Calu3 (cell line): Measurements from ENCODE around the gene ERMAP. TPM values are rescaled to one million over a fixed set of nuclear protein-coding genes. Genes with fewer than 3 reads are reported as not detected.
"Not testable (repeated sequence)": the region's sequence is repeated elsewhere in the genome, so short reads cannot be mapped to it uniquely, and the experiment has no call there.

ENCODE experiments used
- BruUV-seq: library from RNA; stranded (reverse); fragments of 400-500 nt; replicated peaks from 2 replicates; lab custom pipeline; 2021; lab: Mats Ljungman, UMichigan
- CTCF ChIA-PET: fragments of 300-600 bp; sonication (Branson Sonifier 250); formaldehyde crosslinking; loops from one replicate; lab custom pipeline; 2022; ENCODE audit warnings: antibody characterized with exemption; lab: Charles Lee
- DNase-seq: peaks from one replicate; pipeline ENCODE4 v3.0.0; 2022
- H3K27ac Mint-ChIP-seq: one replicate; pipeline ENCODE4 v1.8.0; 2022; ENCODE audit warnings: mixed read lengths; ENCODE audit not compliant: unreplicated experiment
- H3K27me3 Mint-ChIP-seq: one replicate; pipeline ENCODE4 v1.8.0; 2022; ENCODE audit warnings: mixed read lengths; ENCODE audit not compliant: unreplicated experiment
- H3K36me3 Mint-ChIP-seq: one replicate; pipeline ENCODE4 v1.8.0; 2022; ENCODE audit warnings: mild to moderate bottlenecking, moderate library complexity, mixed read lengths; ENCODE audit not compliant: insufficient read depth, unreplicated experiment
- H3K4me1 Mint-ChIP-seq: one replicate; pipeline ENCODE4 v1.8.0; 2022; ENCODE audit warnings: mild to moderate bottlenecking, low read depth, mixed read lengths; ENCODE audit not compliant: unreplicated experiment
- H3K4me3 Mint-ChIP-seq: one replicate; pipeline ENCODE4 v1.8.0; 2022; ENCODE audit warnings: mild to moderate bottlenecking, low read depth, moderate library complexity, mixed read lengths; ENCODE audit not compliant: unreplicated experiment
- H3K9me3 Mint-ChIP-seq: one replicate; pipeline ENCODE4 v1.8.0; 2022; ENCODE audit warnings: low read depth, mixed read lengths; ENCODE audit not compliant: unreplicated experiment
- CTCF ChIP-seq: fragments of 200-600 bp; IDR thresholded peaks from one replicate; pipeline ENCODE4 v1.8.0; 2022; ENCODE audit warnings: antibody characterized with exemption; ENCODE audit not compliant: unreplicated experiment
- intact Hi-C: fragments of 100-400 bp; cut with micrococcal nuclease; formaldehyde crosslinking; loops from one replicate; pipeline ENCODE4 v1.10.0; 2022; ENCODE audit not compliant: unreplicated experiment
- total RNA-seq: library from RNA; stranded (reverse); gene quantifications from 2 replicates; pipeline ENCODE4 v1.2.3, GENCODE V29; 2022

The ERMAP gene
- total RNA-seq, 1 experiment from 2014 or later: 9.3 TPM

- no TSS peak for BruUV-seq
- Mint-ChIP-seq H3K4me1 (no peaks in the 10 kb centered on the region), H3K36me3 (peaks cover 4% of the 10 kb centered on the region), H3K4me3 (no peak overlapping the region), H3K9me3 (peaks cover 17% of the 10 kb centered on the region), H3K27ac (no peak overlapping the region), H3K27me3 (peaks cover 66% of the 10 kb centered on the region)
- no peak for TF ChIP-seq CTCF
- CTCF ChIA-PET: no interaction called here
- intact Hi-C loops: no loop called here
- DNase-seq: no peak
Observed at GRCh38 chr1:42860339-42861013, 43.6 kb downstream of the ERMAP start.

- no peak for TF ChIP-seq CTCF
- no peak for DNase-seq
- no peak overlapping the region for H3K4me3 Mint-ChIP-seq
- peaks cover 14% of the 10 kb centered on the region for H3K9me3 Mint-ChIP-seq
- no TSS peak for BruUV-seq
- peaks cover 72% of the 10 kb centered on the region for H3K27me3 Mint-ChIP-seq
- intact Hi-C loops: no loop called here
- CTCF ChIA-PET: no interaction called here
- H3K36me3 Mint-ChIP-seq: no peaks in the 10 kb centered on the region
- H3K4me1 Mint-ChIP-seq: no peaks in the 10 kb centered on the region
- H3K27ac Mint-ChIP-seq: no peak overlapping the region
Observed at GRCh38 chr1:42861014-42861399, 44.1 kb downstream of the ERMAP start.

DNA sequence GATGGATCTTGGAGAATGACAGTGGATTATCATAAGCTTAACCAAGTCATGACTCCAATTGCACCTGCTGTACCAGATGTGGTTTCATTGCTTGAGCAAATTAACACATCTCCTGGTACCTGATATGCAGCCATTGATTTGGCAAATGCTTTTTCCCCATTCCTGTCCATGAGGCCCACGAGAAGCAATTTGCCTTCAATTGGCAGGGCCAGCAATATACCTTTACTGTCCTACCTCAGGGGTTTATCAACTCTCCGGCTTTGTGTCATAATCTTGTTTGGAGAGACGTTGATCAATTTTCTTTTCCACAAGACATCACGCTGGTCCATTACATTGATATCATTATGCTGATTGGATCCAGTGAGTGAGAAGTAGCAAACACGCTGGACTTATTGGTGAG, 49.6 kb downstream of the ERMAP start:
- Mint-ChIP-seq H3K9me3 (no peaks in the 10 kb centered on the region), H3K36me3 (no peaks in the 10 kb centered on the region), H3K27ac (no peak overlapping the region), H3K4me1 (no peaks in the 10 kb centered on the region), H3K4me3 (no peak overlapping the region), H3K27me3 (peaks cover 99% of the 10 kb centered on the region)
- CTCF ChIA-PET: no interaction called here
- TF ChIP-seq CTCF: no peak
- BruUV-seq: no TSS peak
- DNase-seq: no peak
- intact Hi-C loops: no loop called here

DNA sequence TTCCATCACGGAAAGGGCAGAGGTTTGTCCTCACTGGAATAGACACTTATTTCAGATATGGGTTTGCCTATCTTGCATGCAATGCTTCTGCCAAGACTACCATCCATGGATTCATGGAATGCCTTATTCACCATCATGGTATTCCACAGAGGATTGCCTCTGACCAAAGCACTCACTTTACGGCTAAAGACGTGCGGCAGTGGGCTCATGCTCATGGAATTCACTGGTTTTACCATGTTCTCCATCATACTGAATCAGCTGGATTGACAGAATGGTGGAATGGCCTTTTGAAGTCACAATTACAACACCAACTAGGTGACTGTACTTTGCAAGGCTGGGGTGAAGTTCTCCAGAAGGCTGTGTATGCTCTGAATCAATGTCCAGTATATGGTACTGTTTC, 51.5 kb downstream of the ERMAP start:
- intact Hi-C loops, BruUV-seq, H3K4me1 Mint-ChIP-seq, H3K4me3 Mint-ChIP-seq, H3K9me3 Mint-ChIP-seq, DNase-seq, H3K36me3 Mint-ChIP-seq, CTCF ChIA-PET, H3K27ac Mint-ChIP-seq: not testable (repeated sequence)
- peaks cover 94% of the 10 kb centered on the region for H3K27me3 Mint-ChIP-seq

- H3K4me3 Mint-ChIP-seq, H3K4me1 Mint-ChIP-seq, BruUV-seq, intact Hi-C loops, H3K27ac Mint-ChIP-seq, DNase-seq, H3K9me3 Mint-ChIP-seq, CTCF ChIA-PET, H3K36me3 Mint-ChIP-seq: not testable (repeated sequence)
- peaks cover 91% of the 10 kb centered on the region for H3K27me3 Mint-ChIP-seq
Observed at GRCh38 chr1:42869254-42869653, 52.3 kb downstream of the ERMAP start.

- intact Hi-C loops, CTCF ChIA-PET, DNase-seq, H3K4me1 Mint-ChIP-seq, BruUV-seq, H3K4me3 Mint-ChIP-seq, H3K9me3 Mint-ChIP-seq, H3K36me3 Mint-ChIP-seq, H3K27ac Mint-ChIP-seq: not testable (repeated sequence)
- H3K27me3 Mint-ChIP-seq: peaks cover 91% of the 10 kb centered on the region
Observed at GRCh38 chr1:42869751-42870150, 52.8 kb downstream of the ERMAP start.

DNA sequence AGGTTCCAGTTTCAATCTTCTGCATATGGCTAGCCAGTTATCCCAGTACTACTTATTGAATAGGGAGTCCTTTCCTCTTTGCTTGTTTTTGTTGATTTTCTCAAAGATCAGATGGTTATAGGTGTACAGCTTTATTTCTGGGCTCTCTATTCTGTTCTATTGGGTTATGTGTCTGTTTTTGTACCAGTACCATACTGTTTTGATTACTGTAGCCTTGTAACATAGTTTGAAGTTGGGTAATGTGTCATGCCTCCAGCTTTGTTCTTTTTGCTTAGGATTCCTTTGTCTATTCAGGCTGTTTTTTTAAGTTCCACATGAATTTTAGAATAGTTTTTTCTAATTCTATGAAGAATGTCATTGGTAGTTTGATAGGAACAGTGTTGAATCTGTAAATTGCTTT, 56.2 kb downstream of the ERMAP start:
- H3K9me3 Mint-ChIP-seq, H3K4me1 Mint-ChIP-seq, intact Hi-C loops, DNase-seq, H3K4me3 Mint-ChIP-seq, H3K36me3 Mint-ChIP-seq, BruUV-seq, H3K27ac Mint-ChIP-seq, CTCF ChIA-PET: not testable (repeated sequence)
- peaks cover 91% of the 10 kb centered on the region for H3K27me3 Mint-ChIP-seq
